Suprapubic skin (tissue), 4 donors: ENCODE measurements around the gene PTPRM. TPM values are rescaled to one million over a fixed set of nuclear protein-coding genes. Genes with fewer than 3 reads are reported as not detected.

ENCODE experiments used
- DNase-seq, 2 donors: peaks; one replicate each; pipeline ENCODE4 v3.0.0-alpha.2; 2019; ENCODE audit warnings: low spot score in 2 of 2
- H3K27ac ChIP-seq: fragments of 200-600 bp; sonication (generic); one replicate; pipeline ENCODE4 v1.5.1; 2019
- H3K27me3 ChIP-seq: fragments of 200-600 bp; sonication (generic); one replicate; pipeline ENCODE4 v1.5.1; 2019
- H3K36me3 ChIP-seq: fragments of 200-600 bp; sonication (generic); one replicate; pipeline ENCODE4 v1.5.1; 2019
- H3K4me1 ChIP-seq: fragments of 200-600 bp; sonication (generic); one replicate; pipeline ENCODE4 v1.5.1; 2019
- H3K4me3 ChIP-seq: fragments of 200-600 bp; sonication (generic); one replicate; pipeline ENCODE4 v1.5.1; 2019; ENCODE audit warnings: mild to moderate bottlenecking
- H3K9me3 ChIP-seq: fragments of 200-600 bp; sonication (generic); one replicate; pipeline ENCODE4 v1.5.1; 2019
- EP300 ChIP-seq: sonication (generic); formaldehyde crosslinking; IDR thresholded peaks from one replicate; pipeline ENCODE4 v1.6.1; 2017; ENCODE audit warnings: antibody characterized with exemption
- POLR2A ChIP-seq, 2 donors: fragments of 450-650 bp; IDR thresholded peaks; one replicate each; pipeline ENCODE4 v1.6.1; 2017; ENCODE audit warnings: antibody characterized with exemption in 2 of 2, mild to moderate bottlenecking in 2 of 2, moderate library complexity in 2 of 2
- POLR2AphosphoS5 ChIP-seq, 3 donors: sonication (generic); formaldehyde crosslinking; IDR thresholded peaks; one replicate each; pipeline ENCODE4 v1.6.1; 2017; ENCODE audit warnings: antibody characterized with exemption in 3 of 3
- WGBS: methylation state at CpG from one replicate; pipeline ENCODE4 v1.1.5; 2018; 5-methylcytosine and 5-hydroxymethylcytosine counted together
- total RNA-seq, 4 donors: library from RNA; depleted of rRNA; stranded (reverse); fragments of >200 nt; gene quantifications; one replicate each; pipeline ENCODE4 v1.1.0, GENCODE V29; 2016
- TF ChIP-seq, protein P1 (sequence below), 2 donors: fragments of 200-600 bp in 1 of 2; fragments of 450-650 bp in 1 of 2; sonication (generic) in 1 of 2; IDR thresholded peaks; one replicate each; pipeline ENCODE4 v1.5.1; 2016 to 2019; ENCODE audit warnings: antibody characterized with exemption in 2 of 2, mild to moderate bottlenecking in 1 of 2, moderate library complexity in 1 of 2

The PTPRM gene
- total RNA-seq, 4 donors from 2014 or later: 19.8 to 73.7 (median 40.0) TPM

DNA sequence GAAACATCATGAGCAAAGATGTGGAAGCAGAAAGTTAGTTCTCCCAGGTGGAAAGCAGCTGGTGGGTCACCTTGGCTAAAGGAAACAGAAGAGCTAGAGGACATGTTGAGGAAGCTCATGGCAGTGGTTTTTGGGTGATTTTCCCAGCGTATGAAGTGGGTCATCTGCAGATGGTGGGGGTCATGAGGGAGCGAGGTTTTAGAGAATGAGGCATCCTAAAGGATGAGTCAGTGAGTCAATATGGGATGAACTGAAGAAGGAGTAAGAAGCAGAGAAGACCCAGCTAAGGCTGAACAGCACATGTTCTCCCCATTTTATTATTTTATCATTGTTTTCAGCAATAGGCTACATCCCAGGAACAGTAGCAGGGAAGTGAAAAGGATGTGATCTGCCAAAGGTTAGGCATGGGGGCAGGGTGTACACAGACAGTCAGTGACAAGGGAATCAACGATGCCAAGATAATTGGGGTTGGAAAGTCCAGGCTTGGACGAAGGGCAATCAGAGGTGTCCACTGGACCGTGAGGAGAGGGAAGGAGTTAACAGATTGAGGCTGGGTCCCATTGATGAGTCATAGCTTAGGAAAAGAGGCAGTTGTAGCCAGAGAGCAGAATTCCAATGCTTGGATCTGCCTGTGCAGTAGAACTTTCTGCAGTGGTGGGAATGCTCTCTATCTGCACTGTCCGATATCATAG lies 752.8 kb downstream of the PTPRM start:
- no peaks in the 10 kb centered on the region for H3K27me3 ChIP-seq
- H3K4me1 ChIP-seq: no peaks in the 10 kb centered on the region
- H3K36me3 ChIP-seq: no peaks in the 10 kb centered on the region
- no peaks in the 10 kb centered on the region for H3K9me3 ChIP-seq
- 83% methylated on average over 6 of the region's 6 CpGs for WGBS
- no peak overlapping the region for H3K27ac ChIP-seq
- no peak overlapping the region for H3K4me3 ChIP-seq
- no peak for TF ChIP-seq POLR2A (IDR thresholded peaks at IDR 0.05)
- no peak for TF ChIP-seq EP300
- TF ChIP-seq, protein P1, sequence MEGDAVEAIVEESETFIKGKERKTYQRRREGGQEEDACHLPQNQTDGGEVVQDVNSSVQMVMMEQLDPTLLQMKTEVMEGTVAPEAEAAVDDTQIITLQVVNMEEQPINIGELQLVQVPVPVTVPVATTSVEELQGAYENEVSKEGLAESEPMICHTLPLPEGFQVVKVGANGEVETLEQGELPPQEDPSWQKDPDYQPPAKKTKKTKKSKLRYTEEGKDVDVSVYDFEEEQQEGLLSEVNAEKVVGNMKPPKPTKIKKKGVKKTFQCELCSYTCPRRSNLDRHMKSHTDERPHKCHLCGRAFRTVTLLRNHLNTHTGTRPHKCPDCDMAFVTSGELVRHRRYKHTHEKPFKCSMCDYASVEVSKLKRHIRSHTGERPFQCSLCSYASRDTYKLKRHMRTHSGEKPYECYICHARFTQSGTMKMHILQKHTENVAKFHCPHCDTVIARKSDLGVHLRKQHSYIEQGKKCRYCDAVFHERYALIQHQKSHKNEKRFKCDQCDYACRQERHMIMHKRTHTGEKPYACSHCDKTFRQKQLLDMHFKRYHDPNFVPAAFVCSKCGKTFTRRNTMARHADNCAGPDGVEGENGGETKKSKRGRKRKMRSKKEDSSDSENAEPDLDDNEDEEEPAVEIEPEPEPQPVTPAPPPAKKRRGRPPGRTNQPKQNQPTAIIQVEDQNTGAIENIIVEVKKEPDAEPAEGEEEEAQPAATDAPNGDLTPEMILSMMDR (IDR thresholded peaks at IDR 0.05): no peak
- TF ChIP-seq POLR2AphosphoS5 (IDR thresholded peaks at IDR 0.05): no peak
- no peak for DNase-seq

DNA sequence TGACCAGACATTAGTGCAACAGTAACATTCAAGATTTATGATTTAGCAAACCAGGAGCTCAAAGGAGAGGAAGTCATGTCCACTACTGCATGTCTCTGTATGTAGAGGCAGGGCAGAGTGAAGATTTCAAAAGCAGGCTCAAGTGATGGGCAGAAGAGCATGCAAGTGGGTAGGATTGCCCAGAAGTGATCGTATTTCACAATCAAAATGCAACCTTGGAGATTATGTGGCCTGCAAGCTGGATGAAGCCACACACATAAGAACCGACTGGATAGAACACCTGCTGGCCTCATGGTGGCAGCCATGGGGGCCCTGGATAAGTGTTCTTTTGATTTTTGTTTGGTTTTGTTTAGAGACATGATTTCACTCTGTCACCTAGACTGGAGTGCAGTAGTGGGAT lies 755.4 kb downstream of the PTPRM start:
- WGBS: 91% methylated on average over 2 of the region's 2 CpGs
- H3K27me3 ChIP-seq: no peaks in the 10 kb centered on the region
- DNase-seq: no peak
- no peak overlapping the region for H3K27ac ChIP-seq
- no peak overlapping the region for H3K4me3 ChIP-seq
- no peaks in the 10 kb centered on the region for H3K36me3 ChIP-seq
- TF ChIP-seq EP300: no peak
- TF ChIP-seq POLR2A (IDR thresholded peaks at IDR 0.05): no peak
- TF ChIP-seq POLR2AphosphoS5 (IDR thresholded peaks at IDR 0.05): no peak
- TF ChIP-seq, protein P1 (IDR thresholded peaks at IDR 0.05): no peak
- H3K4me1 ChIP-seq: no peaks in the 10 kb centered on the region
- H3K9me3 ChIP-seq: no peaks in the 10 kb centered on the region

DNA sequence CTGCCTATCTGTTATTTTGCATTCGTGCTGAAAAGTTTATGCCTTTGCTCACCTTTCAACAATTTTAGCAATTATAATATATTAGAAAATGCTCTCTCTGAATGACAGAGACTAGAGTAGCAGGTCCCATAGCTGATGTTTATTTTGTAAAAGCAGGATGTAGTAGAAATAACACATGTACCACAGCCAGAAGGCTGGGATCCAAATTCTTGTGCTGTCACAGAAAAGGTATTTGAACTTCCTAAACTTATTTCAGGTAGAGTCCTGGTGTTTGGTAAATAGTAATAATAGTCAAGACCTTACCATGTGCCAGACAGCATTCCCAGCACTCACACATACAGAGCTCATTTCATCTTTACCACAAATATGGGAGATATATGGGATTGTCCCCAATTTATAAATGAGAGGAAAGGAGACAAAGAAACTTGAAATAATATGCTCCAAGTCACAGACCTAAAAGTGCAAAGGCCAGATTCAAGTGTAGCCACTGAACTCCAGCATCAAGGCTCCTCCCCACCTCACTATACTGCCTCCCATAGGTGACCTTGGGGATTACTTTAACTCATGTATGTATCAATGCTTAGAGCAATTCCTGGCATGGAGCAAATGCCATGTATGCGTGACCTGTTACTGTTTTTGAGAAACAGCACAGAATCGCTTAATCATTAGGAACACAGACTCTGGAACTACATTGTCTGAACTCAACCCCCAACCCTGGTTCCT lies 757.4 kb downstream of the PTPRM start:
- Histone ChIP-seq H3K9me3 (no peaks in the 10 kb centered on the region), H3K4me1 (no peaks in the 10 kb centered on the region), H3K36me3 (no peaks in the 10 kb centered on the region), H3K4me3 (no peak overlapping the region), H3K27me3 (no peaks in the 10 kb centered on the region), H3K27ac (no peak overlapping the region)
- DNase-seq: no peak
- TF ChIP-seq POLR2AphosphoS5 (IDR thresholded peaks at IDR 0.05): no peak
- no peak for TF ChIP-seq EP300
- TF ChIP-seq, protein P1 (IDR thresholded peaks at IDR 0.05): no peak
- no peak for TF ChIP-seq POLR2A (IDR thresholded peaks at IDR 0.05)
- WGBS: 92% methylated on average over 3 of the region's 3 CpGs

DNA sequence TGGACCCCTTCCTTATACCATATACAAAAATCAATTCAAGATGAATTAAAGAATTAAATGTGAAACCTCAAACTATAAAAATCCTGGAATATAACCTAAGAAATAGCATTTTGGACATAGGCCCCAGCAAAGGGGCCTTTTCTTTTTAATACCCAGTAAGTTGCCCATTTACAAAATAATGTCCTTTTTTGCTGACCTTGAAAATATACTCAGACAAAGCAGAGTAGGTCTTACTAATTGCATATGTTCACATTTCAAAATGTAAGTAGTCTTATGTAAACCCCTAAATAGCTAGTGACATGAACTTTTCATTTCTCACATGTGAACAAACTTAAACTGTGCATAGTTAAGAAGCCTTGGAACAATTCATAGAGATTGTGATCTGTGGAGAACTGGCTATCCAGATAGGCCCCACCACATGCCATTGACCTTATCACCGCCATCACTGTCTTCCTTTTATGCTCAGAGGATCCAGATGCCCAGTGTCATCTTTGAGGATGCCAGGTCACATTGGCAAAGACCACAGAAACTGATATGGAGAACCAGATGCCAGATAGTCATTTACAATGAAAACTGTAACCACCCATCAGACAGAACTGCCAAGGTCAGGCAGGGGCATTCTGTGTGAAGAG lies 759.8 kb downstream of the PTPRM start:
- Histone ChIP-seq H3K36me3 (no peaks in the 10 kb centered on the region), H3K27ac (no peak overlapping the region), H3K27me3 (no peaks in the 10 kb centered on the region), H3K9me3 (no peaks in the 10 kb centered on the region), H3K4me3 (no peak overlapping the region), H3K4me1 (no peaks in the 10 kb centered on the region)
- DNase-seq: no peak
- TF ChIP-seq, protein P1 (IDR thresholded peaks at IDR 0.05): no peak
- TF ChIP-seq POLR2A (IDR thresholded peaks at IDR 0.05): no peak
- no peak for TF ChIP-seq EP300
- TF ChIP-seq POLR2AphosphoS5 (IDR thresholded peaks at IDR 0.05): no peak
- 85% methylated on average over 1 of the region's 1 CpG for WGBS

DNA sequence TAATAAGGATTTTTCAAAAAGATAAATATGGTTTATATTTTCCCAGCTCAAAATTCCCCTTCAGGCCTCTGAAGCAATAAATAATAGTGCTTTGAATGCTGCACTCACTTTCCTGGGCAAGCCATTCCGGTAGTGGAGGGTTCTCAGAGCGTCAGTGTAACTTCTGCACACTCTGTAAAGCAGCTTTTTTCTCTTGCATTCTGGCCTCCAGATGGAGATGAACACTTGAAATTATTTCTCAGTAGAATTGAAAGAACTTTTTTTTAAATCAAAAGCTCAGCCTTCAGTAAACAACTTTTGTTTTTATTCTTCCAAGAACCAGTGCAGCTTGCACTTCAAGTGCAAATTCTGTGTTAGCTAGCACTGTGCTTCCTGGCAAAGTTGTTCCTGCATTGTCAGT lies 761.0 kb downstream of the PTPRM start:
- H3K4me1 ChIP-seq: no peaks in the 10 kb centered on the region
- 40% methylated on average over 2 of the region's 2 CpGs for WGBS
- H3K27me3 ChIP-seq: no peaks in the 10 kb centered on the region
- no peaks in the 10 kb centered on the region for H3K9me3 ChIP-seq
- no peaks in the 10 kb centered on the region for H3K36me3 ChIP-seq
- no peak overlapping the region for H3K27ac ChIP-seq
- TF ChIP-seq POLR2A (IDR thresholded peaks at IDR 0.05) (no peak), POLR2AphosphoS5 (IDR thresholded peaks at IDR 0.05) (no peak)
- TF ChIP-seq, protein P1 (IDR thresholded peaks at IDR 0.05): no peak
- no peak for DNase-seq
- no peak overlapping the region for H3K4me3 ChIP-seq
